GM19463 (cell line): ENCODE data around the gene IL1RN.
"Not testable (repeated sequence)": the region's sequence is repeated elsewhere in the genome, so short reads cannot be mapped to it uniquely, and the experiment has no call there.

Experiments
- ATAC-seq: cut with Tn5 transposase; IDR thresholded peaks from one replicate; pipeline ENCODE4 v1.9.1; 2021; ENCODE audit warnings: mild to moderate bottlenecking, moderate library complexity; ENCODE audit not compliant: unreplicated experiment

IL1RN gene, protein sequence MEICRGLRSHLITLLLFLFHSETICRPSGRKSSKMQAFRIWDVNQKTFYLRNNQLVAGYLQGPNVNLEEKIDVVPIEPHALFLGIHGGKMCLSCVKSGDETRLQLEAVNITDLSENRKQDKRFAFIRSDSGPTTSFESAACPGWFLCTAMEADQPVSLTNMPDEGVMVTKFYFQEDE

DNA sequence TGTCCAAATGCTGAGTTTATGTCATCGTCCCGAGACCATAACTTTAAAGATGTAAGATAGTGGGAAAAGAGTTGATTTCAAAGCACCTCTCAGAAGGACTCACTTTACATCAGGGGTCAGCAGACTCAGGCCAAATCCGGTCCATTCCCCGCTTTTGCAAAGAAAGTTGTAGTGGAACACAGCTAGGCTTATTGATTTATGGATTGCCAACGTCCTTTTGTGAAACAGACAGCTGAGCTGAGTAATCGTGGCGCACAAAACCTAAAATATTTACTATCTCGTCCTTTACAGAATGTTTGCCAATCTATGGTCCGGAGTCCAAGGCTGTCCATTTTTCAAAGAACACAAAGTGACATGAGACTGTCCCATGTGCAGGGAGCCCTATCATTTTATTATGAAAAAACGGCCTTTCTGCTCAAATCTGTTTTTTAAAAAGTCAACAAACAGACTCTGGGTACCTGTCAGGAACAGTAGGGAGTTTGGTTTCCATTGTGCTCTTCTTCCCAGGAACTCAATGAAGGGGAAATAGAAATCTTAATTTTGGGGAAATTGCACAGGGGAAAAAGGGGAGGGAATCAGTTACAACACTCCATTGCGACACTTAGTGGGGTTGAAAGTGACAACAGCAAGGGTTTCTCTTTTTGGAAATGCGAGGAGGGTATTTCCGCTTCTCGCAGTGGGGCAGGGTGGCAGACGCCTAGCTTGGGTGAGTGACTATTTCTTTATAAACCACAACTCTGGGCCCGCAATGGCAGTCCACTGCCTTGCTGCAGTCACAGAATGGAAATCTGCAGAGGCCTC is at the start of gene IL1RN:
Gene IL1RN (plus strand): TSS at position 754 of the 801 bp plus-strand sequence. CDS start 27 bp downstream, at position 781.
- no peak for ATAC-seq

DNA sequence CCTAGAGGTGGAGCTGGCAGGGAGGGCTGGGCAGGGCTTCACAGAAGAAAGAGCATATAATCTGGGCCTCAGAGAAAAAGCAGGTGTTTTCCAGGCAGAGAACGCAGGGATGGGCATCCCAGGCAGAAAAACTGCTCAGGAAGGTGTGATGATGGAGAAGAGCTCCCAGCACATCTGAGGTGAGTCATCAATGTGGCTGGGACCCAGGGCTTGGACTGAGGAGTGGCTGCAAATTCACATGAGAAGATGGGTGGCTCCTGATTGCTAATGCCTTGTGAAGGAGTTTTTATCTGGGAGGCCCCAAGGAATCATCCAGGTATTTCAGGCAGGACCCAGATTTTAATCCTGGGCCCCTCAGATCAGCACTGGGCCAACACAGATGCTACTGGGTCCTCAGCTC is 49.5 kb upstream of the IL1RN start:
- no peak for ATAC-seq

DNA sequence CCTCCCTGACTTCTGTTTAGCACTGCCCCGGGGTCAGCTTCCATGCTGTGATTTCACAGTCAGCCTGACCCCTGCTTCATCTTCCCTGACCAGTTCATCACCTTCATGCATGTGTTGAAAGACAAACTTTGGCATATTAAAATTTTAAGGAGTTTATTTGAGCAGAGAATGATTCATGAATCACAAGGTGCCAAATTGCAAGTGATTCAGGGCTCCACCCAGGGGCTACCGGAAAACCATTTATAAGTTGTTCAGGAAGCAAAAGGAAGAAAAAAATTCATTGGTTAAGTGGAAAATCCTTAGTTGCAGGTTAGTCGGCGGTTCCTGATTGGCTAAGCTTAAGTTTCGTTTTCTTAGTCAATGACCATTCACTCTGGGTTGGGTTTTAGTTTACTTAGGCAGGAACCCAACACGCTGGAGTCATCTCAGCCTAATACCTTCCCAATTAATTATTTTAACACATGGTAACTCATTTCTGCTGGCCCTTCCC is 49.0 kb upstream of the IL1RN start:
- ATAC-seq = no peak

DNA sequence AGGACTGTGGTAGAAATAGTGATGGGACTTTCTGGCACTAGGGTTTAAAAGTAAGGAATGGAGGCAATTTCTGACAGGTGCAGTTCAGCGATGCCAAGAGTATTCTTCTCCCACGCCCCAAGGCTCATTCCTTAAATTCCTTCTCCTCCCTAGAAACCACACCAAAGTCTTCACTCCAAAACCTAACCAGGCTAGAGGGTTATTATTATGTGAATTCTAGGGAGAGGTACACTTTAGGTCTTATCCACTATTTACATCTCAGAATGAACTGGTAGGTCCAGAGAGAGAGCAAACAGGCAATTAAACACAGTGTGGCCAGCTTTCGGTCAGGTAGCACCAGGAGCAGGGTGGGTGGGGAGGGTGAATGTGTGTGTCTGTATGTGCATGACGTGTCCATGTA is 48.3 kb upstream of the IL1RN start:
- no peak for ATAC-seq

DNA sequence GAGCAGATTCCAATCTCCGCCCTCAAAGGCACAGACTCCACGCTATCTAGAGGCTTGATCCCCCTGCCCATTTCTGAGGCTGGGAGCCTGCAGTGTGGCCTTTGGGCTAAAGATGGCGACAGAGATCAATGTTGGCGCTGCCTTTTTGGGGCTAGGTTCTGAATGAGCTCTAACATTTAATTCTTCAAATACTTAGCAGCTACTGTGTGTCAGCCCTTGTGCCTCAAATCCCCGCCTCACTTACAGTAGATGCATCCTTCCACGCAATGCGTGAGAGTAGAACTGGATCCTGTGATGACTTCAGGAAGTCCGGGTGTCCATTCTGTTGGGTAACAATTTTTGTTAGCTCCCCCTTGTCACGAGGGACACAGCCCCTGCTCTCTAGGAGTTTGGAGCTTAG is 47.3 kb upstream of the IL1RN start:
- ATAC-seq = no peak

DNA sequence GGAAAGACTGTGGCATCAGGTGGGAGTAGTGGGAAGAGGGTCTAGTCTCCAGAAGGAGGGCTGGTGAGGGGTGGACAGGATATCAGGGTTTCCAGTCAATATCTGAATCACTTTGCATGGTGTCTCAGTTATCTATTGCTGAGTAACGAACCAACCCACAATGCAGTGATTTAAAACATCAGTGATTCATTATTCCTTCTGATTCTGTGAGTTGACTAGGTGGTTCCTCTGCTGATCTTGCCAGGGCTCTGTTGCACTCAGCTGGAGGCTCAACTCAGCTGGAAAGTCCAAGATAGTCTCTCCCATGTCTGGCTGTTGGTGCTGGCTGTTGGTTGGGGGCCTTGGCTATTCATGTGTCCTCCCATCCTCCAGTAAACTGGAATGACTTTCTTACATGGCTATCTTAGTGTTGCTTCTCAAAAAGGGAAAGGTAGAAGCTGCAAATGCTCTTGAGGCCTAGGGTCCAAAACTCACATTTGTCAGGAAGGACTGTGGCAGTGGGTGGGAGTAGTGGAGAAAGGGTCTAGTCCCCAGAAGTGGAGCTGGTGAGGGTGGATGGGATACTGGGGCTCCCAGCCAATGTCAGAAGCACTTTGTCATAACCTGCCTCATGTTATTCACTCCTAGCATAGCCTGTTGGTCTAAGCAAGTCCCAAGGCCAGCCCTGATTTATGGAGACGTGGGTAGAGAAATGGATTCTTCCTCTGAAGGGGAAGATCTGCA is 45.7 kb upstream of the IL1RN start:
- no peak for ATAC-seq

DNA sequence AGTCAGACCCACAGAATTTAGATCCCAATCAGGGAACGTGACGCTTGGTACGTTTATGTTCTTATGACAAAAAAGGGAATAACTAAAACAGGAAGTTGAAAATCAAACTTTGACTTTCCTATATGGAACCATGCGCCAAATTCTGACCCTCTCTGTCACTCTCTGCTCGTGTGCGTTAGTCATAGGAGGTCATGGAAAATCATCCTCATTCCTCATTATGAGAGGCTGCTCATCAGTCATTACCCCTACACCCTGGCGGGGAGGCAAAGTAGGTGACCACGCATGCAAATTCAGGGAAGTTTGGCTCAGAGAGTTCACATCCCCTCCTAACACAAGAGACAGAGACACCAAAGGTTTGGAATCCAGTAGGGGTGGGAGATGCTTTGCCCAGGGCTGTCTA is 44.1 kb upstream of the IL1RN start:
- ATAC-seq = no peak

DNA sequence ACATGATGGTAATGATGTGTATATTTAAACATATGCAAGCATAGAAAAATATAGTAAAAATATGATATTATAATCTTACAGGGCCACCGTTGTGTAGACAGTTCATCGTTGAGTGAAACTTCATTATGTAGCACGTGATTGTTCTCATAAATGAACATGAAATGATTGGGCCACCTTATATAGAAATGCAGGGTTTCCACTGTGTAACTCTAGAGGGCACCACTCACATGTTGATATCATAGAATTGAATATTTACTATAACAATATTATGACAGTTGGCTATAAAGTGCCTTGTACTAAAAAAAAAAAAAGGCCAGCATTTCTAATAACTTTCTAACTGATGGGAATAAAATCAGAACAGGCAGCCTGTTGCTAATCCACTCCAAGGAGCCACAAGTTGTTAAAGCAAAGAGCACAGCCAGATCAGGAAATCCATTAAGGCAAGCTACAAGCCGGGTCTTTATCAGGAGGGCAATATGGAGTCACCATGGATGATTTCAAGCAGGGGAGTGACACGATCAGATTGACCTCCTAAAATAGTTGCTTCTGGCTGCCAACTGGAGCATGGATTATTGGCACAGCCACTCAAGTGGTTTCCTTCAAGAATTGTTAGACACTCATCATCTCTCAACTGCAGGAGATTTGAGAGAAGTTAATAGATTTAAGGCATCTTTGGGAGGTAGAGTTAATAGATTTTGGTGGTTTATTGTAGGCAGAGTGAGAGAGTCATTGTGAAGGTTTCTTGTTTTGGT is 43.0 kb upstream of the IL1RN start:
- ATAC-seq = no peak

DNA sequence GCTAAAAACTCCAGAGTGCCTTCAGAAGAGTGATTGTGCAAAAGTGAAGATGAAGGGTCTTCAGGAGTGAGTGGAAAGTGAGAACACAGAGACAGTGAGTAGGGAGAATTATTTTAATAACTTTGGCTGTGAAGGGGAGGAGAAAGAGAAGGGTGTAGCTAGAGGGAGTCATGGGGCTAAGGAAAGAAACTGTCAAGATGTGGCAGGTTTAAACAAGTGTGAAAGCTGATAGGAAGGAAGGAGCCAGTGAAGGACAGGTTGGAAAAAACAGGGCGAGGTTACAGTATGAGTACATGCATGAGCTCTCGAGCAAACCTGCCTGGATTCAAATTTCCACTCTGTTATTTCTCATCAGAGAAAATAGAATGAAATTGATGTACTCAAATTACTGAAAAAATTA is 41.9 kb upstream of the IL1RN start:
- ATAC-seq = no peak

DNA sequence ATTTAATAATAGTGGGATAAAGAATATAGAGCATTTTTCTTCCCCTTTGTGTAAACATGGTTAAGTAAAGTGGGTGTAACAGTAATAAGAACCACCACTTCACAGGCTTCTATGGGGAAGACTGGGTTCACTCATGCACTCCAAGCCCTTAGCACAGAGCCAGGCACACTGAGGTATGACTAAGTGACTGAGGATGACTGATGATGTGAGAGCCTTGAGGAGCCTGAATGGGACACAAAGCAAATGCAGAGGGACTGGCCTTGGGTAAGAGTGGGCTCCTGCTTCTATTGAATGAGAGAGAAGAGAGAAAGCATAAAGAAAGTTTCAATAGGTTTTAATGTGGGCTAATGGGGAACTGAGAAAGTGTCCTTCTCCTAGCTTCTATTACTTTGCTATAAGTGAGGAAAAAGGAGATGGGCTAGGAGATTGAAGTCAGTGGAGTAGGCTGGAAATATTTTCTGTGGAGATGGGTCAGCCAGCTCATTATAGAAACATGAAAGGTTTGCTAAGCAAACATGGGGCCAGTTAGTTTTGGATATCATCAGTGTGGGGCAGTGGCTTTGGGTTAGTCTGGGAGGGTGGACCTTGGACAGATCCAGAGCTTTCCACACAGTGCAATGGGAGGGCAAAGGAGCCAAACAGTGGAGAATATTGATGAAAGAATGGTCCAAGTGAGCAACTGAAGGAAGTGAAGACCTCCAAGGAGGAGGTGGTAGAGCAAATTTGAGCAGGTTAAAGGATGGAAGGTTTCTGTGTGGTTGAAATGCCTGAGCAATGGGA is 39.0 kb upstream of the IL1RN start:
- ATAC-seq = no peak

DNA sequence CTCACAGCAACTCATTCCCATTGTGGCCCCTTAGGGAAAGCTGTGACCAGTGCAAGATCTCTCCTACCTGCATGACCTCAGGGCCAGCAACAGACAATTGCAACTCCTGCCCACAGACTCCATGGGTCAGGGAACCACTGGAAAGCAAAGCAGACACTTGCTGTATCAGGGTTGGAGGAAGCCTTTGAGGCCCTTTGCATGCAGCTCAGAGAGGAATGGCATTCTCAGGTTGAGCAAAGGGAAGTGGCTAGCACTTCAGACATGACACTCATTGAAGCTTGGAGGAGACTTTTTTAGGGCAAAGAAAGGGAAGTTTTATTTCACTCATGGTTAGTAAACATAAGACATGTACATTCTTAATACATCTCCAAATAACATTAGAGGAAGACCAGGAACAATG is 37.5 kb upstream of the IL1RN start:
- no peak for ATAC-seq

DNA sequence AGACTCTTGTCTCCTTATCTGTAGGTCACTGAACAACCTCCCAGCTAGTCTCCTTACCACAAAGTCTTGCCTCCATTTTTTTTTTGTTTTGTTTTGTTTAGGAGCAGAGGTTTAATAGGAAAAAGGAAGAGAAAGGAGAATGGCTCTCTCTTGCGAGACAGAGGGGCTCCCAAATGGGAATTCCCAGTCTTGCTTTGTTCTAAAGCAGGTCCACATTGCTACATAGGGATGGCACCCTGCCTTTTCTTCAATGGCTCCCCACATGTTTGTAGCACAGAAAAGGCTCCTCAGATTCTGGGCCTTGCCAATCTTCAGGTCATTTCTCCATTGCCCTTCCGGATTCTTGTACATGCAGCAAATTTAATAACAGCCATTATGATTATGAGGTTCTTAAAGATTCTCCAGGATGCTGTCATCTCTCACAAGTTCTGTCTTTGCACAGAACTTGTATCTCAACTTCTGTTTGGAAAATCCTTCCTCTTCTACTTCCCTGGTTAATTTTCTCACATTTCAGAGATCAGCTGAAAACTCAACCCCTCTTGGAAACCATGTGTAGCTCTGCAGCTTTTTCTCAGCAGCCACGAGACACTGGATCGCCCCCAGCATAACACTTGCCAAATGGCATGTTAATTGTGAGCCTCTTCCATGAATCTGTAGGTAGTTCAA is 36.0 kb upstream of the IL1RN start:
- no peak for ATAC-seq

DNA sequence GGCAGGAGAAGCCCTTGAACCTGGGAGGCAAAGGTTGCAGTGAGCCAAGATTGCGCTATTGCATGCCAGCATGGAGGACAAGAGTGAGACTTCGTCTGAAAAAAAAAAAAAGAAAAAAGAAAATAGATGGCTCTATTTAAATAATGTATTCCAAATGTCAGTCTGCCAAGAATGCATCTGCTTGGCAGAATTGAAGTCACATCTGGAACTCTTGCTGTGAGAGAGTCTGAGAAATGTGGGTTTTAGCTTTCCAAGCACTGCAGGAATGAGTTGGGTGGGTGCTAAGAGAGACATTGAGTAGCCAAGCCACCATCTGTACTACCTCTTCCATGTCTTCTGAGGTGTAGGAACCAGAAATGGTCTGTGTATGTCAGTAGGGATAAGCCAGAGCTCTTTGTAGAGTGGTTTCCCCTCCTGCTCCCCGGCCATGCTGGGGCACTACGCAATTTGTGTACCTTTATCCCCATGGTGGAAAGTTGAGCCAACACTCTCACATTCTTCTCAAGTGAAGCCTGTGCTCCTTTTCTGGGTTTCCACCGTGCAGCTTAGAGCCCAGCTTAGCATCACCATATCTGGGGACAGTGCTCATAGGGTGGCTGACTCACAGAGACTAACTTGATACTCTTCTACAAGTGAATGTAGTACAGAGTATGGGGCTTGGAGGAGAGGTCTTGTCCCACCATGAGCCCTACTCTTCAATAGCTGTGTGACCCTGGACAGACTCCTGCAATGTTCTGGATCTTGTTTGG is 34.4 kb upstream of the IL1RN start:
- no peak for ATAC-seq

DNA sequence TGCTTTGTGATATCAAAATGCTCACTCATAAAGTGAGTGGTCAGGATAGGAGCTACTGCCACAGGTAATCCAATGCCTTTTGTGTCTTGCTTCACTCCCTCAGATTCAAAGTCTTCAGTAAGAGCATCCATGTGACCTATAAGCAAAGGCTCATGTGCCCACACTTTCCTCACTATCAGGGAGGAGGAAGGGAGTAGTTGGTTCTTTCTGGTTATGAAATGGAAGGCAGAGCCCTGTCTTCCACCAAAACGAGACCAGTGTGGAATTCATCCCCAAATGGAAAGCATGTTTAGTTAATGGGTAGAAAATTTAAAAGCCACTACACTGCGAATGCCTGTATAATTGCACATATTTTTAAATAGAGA is 33.8 kb upstream of the IL1RN start:
- ATAC-seq = no peak

DNA sequence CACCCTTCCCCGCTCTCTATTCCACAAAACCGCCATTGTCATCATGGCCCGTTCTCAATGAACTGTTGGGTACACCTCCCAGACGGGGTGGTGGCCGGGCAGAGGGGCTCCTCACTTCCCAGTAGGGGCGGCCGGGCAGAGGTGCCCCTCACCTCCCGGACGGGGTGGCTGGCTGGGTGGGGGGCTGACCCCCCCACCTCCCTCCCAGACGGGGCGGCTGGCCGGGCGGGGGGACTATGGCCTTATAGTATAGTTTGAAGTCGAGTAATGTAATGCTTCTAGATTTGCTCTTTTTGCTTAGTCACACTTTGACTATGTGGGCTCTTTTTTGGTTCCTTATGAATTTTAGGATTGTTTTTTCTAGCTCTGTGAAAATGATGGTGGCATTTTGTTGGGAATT is 31.1 kb upstream of the IL1RN start:
- ATAC-seq = not testable (repeated sequence)

DNA sequence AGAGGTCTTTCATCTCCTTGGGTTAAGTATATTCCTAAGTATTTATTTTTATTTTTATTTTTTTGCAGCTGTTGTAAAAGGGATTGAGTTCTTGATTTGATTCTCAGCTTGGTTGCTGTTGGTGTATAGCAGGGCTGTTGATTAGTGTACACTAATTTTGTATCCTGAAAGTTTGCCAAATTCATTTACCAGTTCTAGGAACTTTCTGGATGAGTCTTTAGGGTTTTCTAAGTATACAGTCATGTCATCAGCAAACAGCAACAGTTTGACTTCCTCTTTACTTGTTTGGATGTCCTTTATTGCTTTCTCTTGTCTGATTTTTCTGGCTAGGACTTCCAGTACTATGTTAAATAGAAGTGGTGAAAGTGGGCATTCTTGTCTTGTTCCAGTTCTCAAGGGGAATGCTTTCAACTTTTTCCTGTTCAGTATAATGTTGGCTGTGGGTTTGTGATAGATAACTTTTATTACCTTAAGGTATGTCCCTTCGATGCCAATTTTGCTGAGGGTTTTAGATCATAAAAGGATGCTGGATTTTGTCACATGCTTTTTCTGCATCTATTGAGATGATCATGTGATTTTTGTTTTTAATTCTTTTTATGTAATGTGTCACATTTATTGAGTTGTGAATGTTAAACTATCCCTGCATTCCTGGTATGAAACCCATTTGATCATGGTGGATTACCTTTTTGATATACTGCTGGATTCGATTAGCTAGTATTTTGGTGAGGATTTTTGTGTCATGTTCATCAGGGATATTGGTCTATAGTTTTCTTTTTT is 30.4 kb upstream of the IL1RN start:
- not testable (repeated sequence) for ATAC-seq

DNA sequence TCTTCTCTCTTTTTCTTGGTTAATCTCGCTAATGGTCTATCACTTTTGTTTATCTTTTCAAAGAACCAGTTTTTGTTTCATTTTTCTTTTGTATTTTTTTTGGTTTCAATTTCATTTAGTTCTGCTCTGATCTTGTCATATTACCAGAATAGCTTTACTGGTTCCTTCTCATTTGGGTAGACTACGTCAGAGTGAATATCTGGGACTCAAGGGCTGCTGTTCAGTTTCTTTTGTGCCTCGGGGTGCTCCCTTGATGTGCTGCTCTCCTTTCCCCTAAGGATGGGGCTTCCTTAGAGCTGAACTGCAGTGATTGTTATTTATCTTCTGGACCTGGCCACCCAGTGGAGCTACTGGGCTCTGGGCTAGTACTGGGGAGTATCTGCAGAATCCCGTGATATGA is 29.4 kb upstream of the IL1RN start:
- peak; percentile 65 for ATAC-seq

DNA sequence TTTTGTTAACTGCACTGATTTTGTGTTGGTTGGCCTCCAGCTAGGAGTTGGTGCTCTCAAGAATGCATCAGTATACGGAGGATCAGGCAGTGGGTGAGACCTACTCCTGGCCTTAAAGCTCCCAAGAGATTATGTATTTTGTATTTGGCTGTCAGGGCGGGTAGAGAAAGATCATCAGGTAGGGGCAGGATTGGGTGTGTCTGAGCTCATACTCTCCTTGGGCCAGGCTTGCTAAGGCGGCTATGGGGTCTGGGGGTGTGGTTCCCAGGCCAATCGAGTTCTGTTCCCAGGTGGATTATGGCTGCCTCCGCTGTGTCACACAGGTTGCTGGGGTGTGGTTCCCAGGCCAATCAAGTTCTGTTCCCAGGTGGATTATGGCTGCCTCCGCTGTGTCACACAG is 28.9 kb upstream of the IL1RN start:
- no peak for ATAC-seq
